OCI-LY1 (cell line): Measurements from ENCODE around the gene MATR3.

ENCODE experiments used
- EZH2 ChIP-seq: fragments of 200-600 bp; sonication (generic), shearing (Covaris generic); IDR thresholded peaks from 2 replicates; pipeline ENCODE4 v1.8.0; 2017; ENCODE audit warnings: borderline replicate concordance, mixed run types, mild to moderate bottlenecking, antibody characterized with exemption, low read length, moderate library complexity, mixed read lengths
- TF ChIP-seq, protein P1 (sequence below): fragments of 200-600 bp; sonication (generic), shearing (Covaris generic); IDR thresholded peaks from 2 replicates; pipeline ENCODE4 v1.5.1; 2017; ENCODE audit warnings: mild to moderate bottlenecking, antibody characterized with exemption, low read length, moderate library complexity, mixed read lengths

DNA sequence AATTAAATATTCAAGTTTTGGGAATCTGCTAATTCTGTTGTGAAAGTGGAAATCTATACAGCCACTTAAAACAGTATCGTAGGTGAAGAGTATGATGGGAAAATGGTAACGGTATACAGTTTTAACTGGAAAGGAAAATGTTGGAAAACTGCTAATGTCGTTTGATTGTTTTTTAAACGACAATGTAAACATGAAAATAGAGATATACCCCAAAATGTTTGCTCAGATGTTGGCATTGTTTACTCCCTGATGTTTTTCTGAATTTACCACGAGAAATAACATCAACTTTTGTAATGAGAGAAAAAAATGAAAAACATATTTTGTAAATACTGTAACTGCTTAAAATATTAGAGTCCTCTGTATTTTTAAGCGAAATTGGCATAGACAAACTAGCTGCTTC is 2.7 kb downstream of the MATR3 start:
- TF ChIP-seq, protein P1, sequence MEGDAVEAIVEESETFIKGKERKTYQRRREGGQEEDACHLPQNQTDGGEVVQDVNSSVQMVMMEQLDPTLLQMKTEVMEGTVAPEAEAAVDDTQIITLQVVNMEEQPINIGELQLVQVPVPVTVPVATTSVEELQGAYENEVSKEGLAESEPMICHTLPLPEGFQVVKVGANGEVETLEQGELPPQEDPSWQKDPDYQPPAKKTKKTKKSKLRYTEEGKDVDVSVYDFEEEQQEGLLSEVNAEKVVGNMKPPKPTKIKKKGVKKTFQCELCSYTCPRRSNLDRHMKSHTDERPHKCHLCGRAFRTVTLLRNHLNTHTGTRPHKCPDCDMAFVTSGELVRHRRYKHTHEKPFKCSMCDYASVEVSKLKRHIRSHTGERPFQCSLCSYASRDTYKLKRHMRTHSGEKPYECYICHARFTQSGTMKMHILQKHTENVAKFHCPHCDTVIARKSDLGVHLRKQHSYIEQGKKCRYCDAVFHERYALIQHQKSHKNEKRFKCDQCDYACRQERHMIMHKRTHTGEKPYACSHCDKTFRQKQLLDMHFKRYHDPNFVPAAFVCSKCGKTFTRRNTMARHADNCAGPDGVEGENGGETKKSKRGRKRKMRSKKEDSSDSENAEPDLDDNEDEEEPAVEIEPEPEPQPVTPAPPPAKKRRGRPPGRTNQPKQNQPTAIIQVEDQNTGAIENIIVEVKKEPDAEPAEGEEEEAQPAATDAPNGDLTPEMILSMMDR, result no peak
- TF ChIP-seq EZH2, result no peak
